ENCODE results near the gene AGPAT4. TPM values are rescaled to one million over a fixed set of nuclear protein-coding genes. Genes with fewer than 3 reads are reported as not detected.

AGPAT4 gene
- total RNA-seq, 1 experiment from 2014 or later, result 22.0 TPM

- TF ChIP-seq, protein P1, sequence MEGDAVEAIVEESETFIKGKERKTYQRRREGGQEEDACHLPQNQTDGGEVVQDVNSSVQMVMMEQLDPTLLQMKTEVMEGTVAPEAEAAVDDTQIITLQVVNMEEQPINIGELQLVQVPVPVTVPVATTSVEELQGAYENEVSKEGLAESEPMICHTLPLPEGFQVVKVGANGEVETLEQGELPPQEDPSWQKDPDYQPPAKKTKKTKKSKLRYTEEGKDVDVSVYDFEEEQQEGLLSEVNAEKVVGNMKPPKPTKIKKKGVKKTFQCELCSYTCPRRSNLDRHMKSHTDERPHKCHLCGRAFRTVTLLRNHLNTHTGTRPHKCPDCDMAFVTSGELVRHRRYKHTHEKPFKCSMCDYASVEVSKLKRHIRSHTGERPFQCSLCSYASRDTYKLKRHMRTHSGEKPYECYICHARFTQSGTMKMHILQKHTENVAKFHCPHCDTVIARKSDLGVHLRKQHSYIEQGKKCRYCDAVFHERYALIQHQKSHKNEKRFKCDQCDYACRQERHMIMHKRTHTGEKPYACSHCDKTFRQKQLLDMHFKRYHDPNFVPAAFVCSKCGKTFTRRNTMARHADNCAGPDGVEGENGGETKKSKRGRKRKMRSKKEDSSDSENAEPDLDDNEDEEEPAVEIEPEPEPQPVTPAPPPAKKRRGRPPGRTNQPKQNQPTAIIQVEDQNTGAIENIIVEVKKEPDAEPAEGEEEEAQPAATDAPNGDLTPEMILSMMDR (conservative IDR thresholded peaks at IDR 0.05), result no peak
- Histone ChIP-seq H4K8ac (replicated peaks; ENCODE audit: insufficient read length, low read depth, low read length) (no peak overlapping the region), H2AK5ac (ENCODE audit: insufficient read length, low read length) (no peak overlapping the region), H3T11ph (ENCODE audit: low read length) (no peak overlapping the region), H3K56ac (ENCODE audit: insufficient read length, low read depth, low read length) (no peak overlapping the region), H4K20me1 (ENCODE audit: control insufficient read depth, insufficient read depth, insufficient read length) (no peaks in the 10 kb centered on the region), H4K91ac (ENCODE audit: insufficient read length, low read depth, low read length) (no peak overlapping the region), H2BK20ac (ENCODE audit: low read depth, low read length, poor library complexity, severe bottlenecking) (no peak overlapping the region), H3K9me3 (ENCODE audit: control insufficient read depth, low read depth, low read length) (no peaks in the 10 kb centered on the region), H2BK12ac (ENCODE audit: insufficient read length, low read depth, low read length) (no peak overlapping the region), H3K18ac (ENCODE audit: insufficient read length, low read depth, low read length) (no peak overlapping the region), H3K4me2 (ENCODE audit: insufficient read depth, insufficient read length, low read length) (no peak overlapping the region), H3K4me1 (ENCODE audit: insufficient read depth, low read length) (no peaks in the 10 kb centered on the region), H3K14ac (ENCODE audit: insufficient read depth, low read length) (no peak overlapping the region), H4K5ac (ENCODE audit: insufficient read length, low read depth, low read length) (no peak overlapping the region), H3K27ac (ENCODE audit: insufficient read length, low read depth, low read length) (no peak overlapping the region), H3K4ac (ENCODE audit: low read depth, low read length) (no peak overlapping the region), H2BK120ac (ENCODE audit: low read depth, low read length, poor library complexity, severe bottlenecking) (no peak overlapping the region), H2AFZ (ENCODE audit: low read length) (no peak overlapping the region), H3K79me2 (ENCODE audit: insufficient read depth, low read length) (no peaks in the 10 kb centered on the region), H3K23ac (ENCODE audit: insufficient read length, low read depth, low read length) (no peak overlapping the region), H3K79me1 (ENCODE audit: insufficient read depth, low read depth, low read length, poor library complexity, severe bottlenecking) (no peaks in the 10 kb centered on the region), H2BK15ac (ENCODE audit: low read depth, low read length) (no peak overlapping the region), H3K27me3 (ENCODE audit: insufficient read depth, low read length) (no peaks in the 10 kb centered on the region), H3K23me2 (ENCODE audit: insufficient read length, low read depth, low read length, poor library complexity, severe bottlenecking) (no peaks in the 10 kb centered on the region), H3K9ac (ENCODE audit: extremely low read depth, insufficient read length, low read length) (no peak overlapping the region), H2BK5ac (ENCODE audit: insufficient read length, low read length) (no peak overlapping the region)
- whole genome bisulfite sequencing (ENCODE audit: extremely low coverage, insufficient read length, low lambda C conversion rate), result no CpG with 5 or more reads among the region's 11 CpGs
- Mint-ChIP-seq H3K4me1 (peaks cover 0 to 10% of the 10 kb centered on the region in 2 experiments; a peak in 3 of 4 replicates), H3K27me3 (ENCODE audit: low read depth) (no peaks in the 10 kb centered on the region; the same call in none of the 2 replicates), H3K27ac (no peak overlapping the region), H3K9me3 (no peaks in the 10 kb centered on the region), H3K4me3 (no peak overlapping the region), H3K36me3 (ENCODE audit: insufficient read depth in 1 of 3, low read depth in 3 of 3) (peaks cover 21 to 60% (median 44%) of the 10 kb centered on the region in 3 experiments)
- no peak for DNase-seq
Observed at GRCh38 chr6:161137320-161137719, 136.5 kb downstream of the AGPAT4 start.
